ENCODE measurements around the gene PLXDC2.

The PLXDC2 gene

GRCh38 chr10:20094226-20094976 is 278.2 kb downstream of the PLXDC2 start:
- Histone ChIP-seq H3K4me3 (ENCODE audit: insufficient read depth, low read depth, low read length) (no peak overlapping the region), H3K4me1 (ENCODE audit: control insufficient read depth, insufficient read depth, low read length) (peaks cover 11% of the 10 kb centered on the region), H3K27me3 (ENCODE audit: control insufficient read depth, insufficient read depth, low read length, poor library complexity, severe bottlenecking) (no peaks in the 10 kb centered on the region), H3K9me3 (ENCODE audit: control insufficient read depth, low read length) (no peaks in the 10 kb centered on the region), H3K36me3 (ENCODE audit: control insufficient read depth, insufficient read depth, low read length) (no peaks in the 10 kb centered on the region), H3K27ac (ENCODE audit: insufficient read depth, low read depth, low read length, poor library complexity, severe bottlenecking) (no peak overlapping the region)
- 86 to 92% methylated on average over 3 to 4 of the region's 5 CpGs for WGBS, 2 experiments

GRCh38 chr10:20100171-20100570 is 283.9 kb downstream of the PLXDC2 start:
- 89 to 91% methylated on average over 2 of the region's 2 CpGs for WGBS, 2 experiments
- H3K9me3 ChIP-seq (ENCODE audit: control insufficient read depth, low read length), result no peaks in the 10 kb centered on the region
- H3K27me3 ChIP-seq (ENCODE audit: control insufficient read depth, insufficient read depth, low read length, poor library complexity, severe bottlenecking), result no peaks in the 10 kb centered on the region
- H3K4me1 ChIP-seq (ENCODE audit: control insufficient read depth, insufficient read depth, low read length), result peaks cover 11% of the 10 kb centered on the region
- no peaks in the 10 kb centered on the region for H3K36me3 ChIP-seq (ENCODE audit: control insufficient read depth, insufficient read depth, low read length)
- no peak overlapping the region for H3K4me3 ChIP-seq (ENCODE audit: insufficient read depth, low read depth, low read length)
- no peak overlapping the region for H3K27ac ChIP-seq (ENCODE audit: insufficient read depth, low read depth, low read length, poor library complexity, severe bottlenecking)

- no peaks in the 10 kb centered on the region for H3K36me3 ChIP-seq (ENCODE audit: control insufficient read depth, insufficient read depth, low read length)
- H3K4me3 ChIP-seq (ENCODE audit: insufficient read depth, low read depth, low read length), result no peak overlapping the region
- no peaks in the 10 kb centered on the region for H3K4me1 ChIP-seq (ENCODE audit: control insufficient read depth, insufficient read depth, low read length)
- H3K9me3 ChIP-seq (ENCODE audit: control insufficient read depth, low read length), result no peaks in the 10 kb centered on the region
- H3K27me3 ChIP-seq (ENCODE audit: control insufficient read depth, insufficient read depth, low read length, poor library complexity, severe bottlenecking), result no peaks in the 10 kb centered on the region
- H3K27ac ChIP-seq (ENCODE audit: insufficient read depth, low read depth, low read length, poor library complexity, severe bottlenecking), result no peak overlapping the region
- 92 to 98% methylated on average over 3 of the region's 3 CpGs for WGBS, 2 experiments
Observed at GRCh38 chr10:20105236-20105635, 289.0 kb downstream of the PLXDC2 start.

- H3K27ac ChIP-seq (ENCODE audit: insufficient read depth, low read depth, low read length, poor library complexity, severe bottlenecking), result no peak overlapping the region
- WGBS, 2 experiments, result 100% methylated on average over 1 of the region's 1 CpG; no CpG with 5 or more reads in 1 of the 2 experiments
- no peaks in the 10 kb centered on the region for H3K27me3 ChIP-seq (ENCODE audit: control insufficient read depth, insufficient read depth, low read length, poor library complexity, severe bottlenecking)
- H3K4me1 ChIP-seq (ENCODE audit: control insufficient read depth, insufficient read depth, low read length), result no peaks in the 10 kb centered on the region
- no peak overlapping the region for H3K4me3 ChIP-seq (ENCODE audit: insufficient read depth, low read depth, low read length)
- H3K36me3 ChIP-seq (ENCODE audit: control insufficient read depth, insufficient read depth, low read length), result no peaks in the 10 kb centered on the region
- no peaks in the 10 kb centered on the region for H3K9me3 ChIP-seq (ENCODE audit: control insufficient read depth, low read length)
Observed at GRCh38 chr10:20105931-20106330, 289.7 kb downstream of the PLXDC2 start.

GRCh38 chr10:20108021-20108420 is 291.8 kb downstream of the PLXDC2 start:
- 87 to 94% methylated on average over 4 of the region's 4 CpGs for WGBS, 2 experiments
- no peaks in the 10 kb centered on the region for H3K36me3 ChIP-seq (ENCODE audit: control insufficient read depth, insufficient read depth, low read length)

GRCh38 chr10:20109613-20110012 is 293.4 kb downstream of the PLXDC2 start:
- H3K9me3 ChIP-seq (ENCODE audit: control insufficient read depth, low read length), result no peaks in the 10 kb centered on the region
- WGBS, 2 experiments, result 87% methylated on average over 4 of the region's 4 CpGs

More at GRCh38 chr10:20108021-20108420, 291.8 kb downstream of the PLXDC2 start:
- H3K4me1 ChIP-seq (ENCODE audit: control insufficient read depth, insufficient read depth, low read length), result no peaks in the 10 kb centered on the region
- no peaks in the 10 kb centered on the region for H3K27me3 ChIP-seq (ENCODE audit: control insufficient read depth, insufficient read depth, low read length, poor library complexity, severe bottlenecking)
- H3K9me3 ChIP-seq (ENCODE audit: control insufficient read depth, low read length), result no peaks in the 10 kb centered on the region
- no peak overlapping the region for H3K27ac ChIP-seq (ENCODE audit: insufficient read depth, low read depth, low read length, poor library complexity, severe bottlenecking)
- H3K4me3 ChIP-seq (ENCODE audit: insufficient read depth, low read depth, low read length), result no peak overlapping the region

GRCh38 chr10:20110125-20111100 is 294.2 kb downstream of the PLXDC2 start:
- Histone ChIP-seq H3K27ac (ENCODE audit: insufficient read depth, low read depth, low read length, poor library complexity, severe bottlenecking) (no peak overlapping the region), H3K36me3 (ENCODE audit: control insufficient read depth, insufficient read depth, low read length) (no peaks in the 10 kb centered on the region), H3K27me3 (ENCODE audit: control insufficient read depth, insufficient read depth, low read length, poor library complexity, severe bottlenecking) (no peaks in the 10 kb centered on the region), H3K4me1 (ENCODE audit: control insufficient read depth, insufficient read depth, low read length) (no peaks in the 10 kb centered on the region), H3K4me3 (ENCODE audit: insufficient read depth, low read depth, low read length) (no peak overlapping the region), H3K9me3 (ENCODE audit: control insufficient read depth, low read length) (no peaks in the 10 kb centered on the region)
- 76 to 82% methylated on average over 7 of the region's 7 CpGs for WGBS, 2 experiments

More at GRCh38 chr10:20109613-20110012, 293.4 kb downstream of the PLXDC2 start:
- H3K27ac ChIP-seq (ENCODE audit: insufficient read depth, low read depth, low read length, poor library complexity, severe bottlenecking), result no peak overlapping the region
- no peak overlapping the region for H3K4me3 ChIP-seq (ENCODE audit: insufficient read depth, low read depth, low read length)
- H3K27me3 ChIP-seq (ENCODE audit: control insufficient read depth, insufficient read depth, low read length, poor library complexity, severe bottlenecking), result no peaks in the 10 kb centered on the region
- H3K4me1 ChIP-seq (ENCODE audit: control insufficient read depth, insufficient read depth, low read length), result no peaks in the 10 kb centered on the region
- no peaks in the 10 kb centered on the region for H3K36me3 ChIP-seq (ENCODE audit: control insufficient read depth, insufficient read depth, low read length)

- 78 to 83% methylated on average over 5 of the region's 5 CpGs for WGBS, 2 experiments
- no peaks in the 10 kb centered on the region for H3K27me3 ChIP-seq (ENCODE audit: control insufficient read depth, insufficient read depth, low read length, poor library complexity, severe bottlenecking)
- H3K36me3 ChIP-seq (ENCODE audit: control insufficient read depth, insufficient read depth, low read length), result no peaks in the 10 kb centered on the region
- H3K4me1 ChIP-seq (ENCODE audit: control insufficient read depth, insufficient read depth, low read length), result no peaks in the 10 kb centered on the region
- no peaks in the 10 kb centered on the region for H3K9me3 ChIP-seq (ENCODE audit: control insufficient read depth, low read length)
- H3K27ac ChIP-seq (ENCODE audit: insufficient read depth, low read depth, low read length, poor library complexity, severe bottlenecking), result no peak overlapping the region
- H3K4me3 ChIP-seq (ENCODE audit: insufficient read depth, low read depth, low read length), result no peak overlapping the region
Observed at GRCh38 chr10:20114179-20114578, 297.9 kb downstream of the PLXDC2 start.

- no peaks in the 10 kb centered on the region for H3K27me3 ChIP-seq (ENCODE audit: control insufficient read depth, insufficient read depth, low read length, poor library complexity, severe bottlenecking)
- 32 to 35% methylated on average over 5 of the region's 5 CpGs for WGBS, 2 experiments
- H3K9me3 ChIP-seq (ENCODE audit: control insufficient read depth, low read length), result no peaks in the 10 kb centered on the region
- H3K36me3 ChIP-seq (ENCODE audit: control insufficient read depth, insufficient read depth, low read length), result no peaks in the 10 kb centered on the region
- H3K27ac ChIP-seq (ENCODE audit: insufficient read depth, low read depth, low read length, poor library complexity, severe bottlenecking), result no peak overlapping the region
- H3K4me1 ChIP-seq (ENCODE audit: control insufficient read depth, insufficient read depth, low read length), result no peaks in the 10 kb centered on the region
- H3K4me3 ChIP-seq (ENCODE audit: insufficient read depth, low read depth, low read length), result no peak overlapping the region
Observed at GRCh38 chr10:20115894-20116293, 299.7 kb downstream of the PLXDC2 start.

GRCh38 chr10:20117471-20117870 is 301.2 kb downstream of the PLXDC2 start:
- no peaks in the 10 kb centered on the region for H3K36me3 ChIP-seq (ENCODE audit: control insufficient read depth, insufficient read depth, low read length)
- no peak overlapping the region for H3K27ac ChIP-seq (ENCODE audit: insufficient read depth, low read depth, low read length, poor library complexity, severe bottlenecking)
- no peaks in the 10 kb centered on the region for H3K4me1 ChIP-seq (ENCODE audit: control insufficient read depth, insufficient read depth, low read length)
- no peak overlapping the region for H3K4me3 ChIP-seq (ENCODE audit: insufficient read depth, low read depth, low read length)
- H3K27me3 ChIP-seq (ENCODE audit: control insufficient read depth, insufficient read depth, low read length, poor library complexity, severe bottlenecking), result no peaks in the 10 kb centered on the region
- 98 to 100% methylated on average over 2 of the region's 2 CpGs for WGBS, 2 experiments
- no peaks in the 10 kb centered on the region for H3K9me3 ChIP-seq (ENCODE audit: control insufficient read depth, low read length)
